Smooth muscle cell (in vitro differentiated cells): ENCODE results near the gene METTL4. TPM values are rescaled to one million over a fixed set of nuclear protein-coding genes. Genes with fewer than 3 reads are reported as not detected.

Experiments
- DNase-seq: peaks from one replicate; lab custom pipeline; 2025; ENCODE audit not compliant: unreplicated experiment; lab: John Stamatoyannopoulos, UW
- H2AFZ ChIP-seq: fragments of 200-600 bp; sonication (generic); 2 replicates; pipeline ENCODE4 v1.6.0; 2016; ENCODE audit warnings: antibody characterized with exemption, low read depth, mild to moderate bottlenecking
- H3F3A ChIP-seq: fragments of 200-600 bp; sonication (generic); 2 replicates; pipeline ENCODE4 v1.6.0; 2017; ENCODE audit warnings: antibody characterized with exemption, low read depth
- H3K27ac ChIP-seq: fragments of 200-600 bp; sonication (generic); 2 replicates; pipeline ENCODE4 v1.5.1; 2016; ENCODE audit warnings: low read depth, mild to moderate bottlenecking
- H3K27me3 ChIP-seq: fragments of 200-600 bp; sonication (generic); 2 replicates; pipeline ENCODE4 v1.6.1; 2016; ENCODE audit warnings: low read depth, mild to moderate bottlenecking
- H3K36me3 ChIP-seq: fragments of 200-600 bp; sonication (generic); 2 replicates; pipeline ENCODE4 v1.5.1; 2016; ENCODE audit warnings: low read depth
- H3K4me1 ChIP-seq: fragments of 200-600 bp; sonication (generic); 2 replicates; pipeline ENCODE4 v1.5.1; 2016; ENCODE audit warnings: low read depth
- H3K4me2 ChIP-seq: fragments of 200-600 bp; sonication (generic); 2 replicates; pipeline ENCODE4 v1.6.0; 2016; ENCODE audit warnings: mild to moderate bottlenecking
- H3K4me3 ChIP-seq: fragments of 200-600 bp; sonication (generic); 2 replicates; pipeline ENCODE4 v1.5.1; 2016; ENCODE audit warnings: mild to moderate bottlenecking
- H3K79me2 ChIP-seq: fragments of 200-600 bp; sonication (generic); 2 replicates; pipeline ENCODE4 v1.6.0; 2016; ENCODE audit warnings: low read depth, mild to moderate bottlenecking
- H3K9ac ChIP-seq: fragments of 200-600 bp; sonication (generic); 2 replicates; pipeline ENCODE4 v1.6.0; 2016; ENCODE audit warnings: low read depth
- H3K9me3 ChIP-seq: fragments of 200-600 bp; sonication (generic); replicated peaks from 2 replicates; pipeline ENCODE4 v1.5.1; 2016; ENCODE audit warnings: low read depth
- H4K20me1 ChIP-seq: fragments of 200-600 bp; sonication (generic); 2 replicates; pipeline ENCODE4 v1.6.0; 2016; ENCODE audit warnings: low read depth
- WGBS: methylation state at CpG from one replicate; pipeline ENCODE4 v1.1.7; 2016; ENCODE audit warnings: low lambda C conversion rate; 5-methylcytosine and 5-hydroxymethylcytosine counted together
- polyA plus RNA-seq: library from polyadenylated mRNA; unstranded; fragments of >200 nt; fragmentation: Nextera tagmentation; extraction: Ambion mirVana; gene quantifications from 2 replicates; pipeline ENCODE4 v1.2.1, GENCODE V29; 2016
- total RNA-seq: library from RNA; depleted of rRNA; stranded (reverse); fragments of >200 nt; gene quantifications from 2 replicates; pipeline ENCODE4 v1.2.3, GENCODE V29; 2014
- TF ChIP-seq, protein P1 (sequence below): fragments of 200-600 bp; sonication (generic); IDR thresholded peaks from 2 replicates; pipeline ENCODE4 v1.5.1; 2017; ENCODE audit warnings: borderline replicate concordance, mild to moderate bottlenecking, antibody characterized with exemption; ENCODE audit not compliant: insufficient read depth, poor library complexity, severe bottlenecking

The METTL4 gene
- total and polyA plus RNA-seq, 2 experiments from 2014 or later = 8.2 to 27.7 TPM

DNA sequence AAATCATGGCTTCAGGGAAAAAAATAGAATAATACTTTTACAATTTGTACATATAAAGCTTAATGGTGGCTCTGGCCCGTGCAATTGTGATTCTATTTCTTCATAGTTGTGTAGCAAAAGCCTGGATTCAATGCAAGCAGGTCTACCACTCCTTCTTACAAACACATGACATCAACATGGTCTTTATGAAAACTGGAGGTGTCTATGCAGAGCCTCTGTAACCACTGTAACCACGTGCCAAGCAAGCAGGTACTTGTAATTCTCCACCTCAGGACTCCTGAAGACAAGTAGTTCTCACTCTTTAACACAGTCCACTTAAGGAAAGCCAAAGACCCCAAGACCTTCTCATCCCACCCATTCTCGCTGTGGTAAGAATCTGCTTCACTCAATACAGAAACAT, 62.6 kb downstream of the METTL4 start:
- Histone ChIP-seq H3K27ac (no peak overlapping the region), H4K20me1 (no peaks in the 10 kb centered on the region), H3K9me3 (no peaks in the 10 kb centered on the region), H3K36me3 (no peaks in the 10 kb centered on the region), H2AFZ (no peak overlapping the region), H3K4me1 (no peaks in the 10 kb centered on the region), H3K79me2 (no peaks in the 10 kb centered on the region), H3K9ac (no peak overlapping the region), H3K4me3 (no peak overlapping the region), H3K4me2 (no peak overlapping the region), H3K27me3 (no peaks in the 10 kb centered on the region), H3F3A (no peaks in the 10 kb centered on the region)
- TF ChIP-seq, protein P1, sequence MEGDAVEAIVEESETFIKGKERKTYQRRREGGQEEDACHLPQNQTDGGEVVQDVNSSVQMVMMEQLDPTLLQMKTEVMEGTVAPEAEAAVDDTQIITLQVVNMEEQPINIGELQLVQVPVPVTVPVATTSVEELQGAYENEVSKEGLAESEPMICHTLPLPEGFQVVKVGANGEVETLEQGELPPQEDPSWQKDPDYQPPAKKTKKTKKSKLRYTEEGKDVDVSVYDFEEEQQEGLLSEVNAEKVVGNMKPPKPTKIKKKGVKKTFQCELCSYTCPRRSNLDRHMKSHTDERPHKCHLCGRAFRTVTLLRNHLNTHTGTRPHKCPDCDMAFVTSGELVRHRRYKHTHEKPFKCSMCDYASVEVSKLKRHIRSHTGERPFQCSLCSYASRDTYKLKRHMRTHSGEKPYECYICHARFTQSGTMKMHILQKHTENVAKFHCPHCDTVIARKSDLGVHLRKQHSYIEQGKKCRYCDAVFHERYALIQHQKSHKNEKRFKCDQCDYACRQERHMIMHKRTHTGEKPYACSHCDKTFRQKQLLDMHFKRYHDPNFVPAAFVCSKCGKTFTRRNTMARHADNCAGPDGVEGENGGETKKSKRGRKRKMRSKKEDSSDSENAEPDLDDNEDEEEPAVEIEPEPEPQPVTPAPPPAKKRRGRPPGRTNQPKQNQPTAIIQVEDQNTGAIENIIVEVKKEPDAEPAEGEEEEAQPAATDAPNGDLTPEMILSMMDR = no peak
- 84% methylated on average over 3 of the region's 3 CpGs for WGBS
- DNase-seq = no peak

DNA sequence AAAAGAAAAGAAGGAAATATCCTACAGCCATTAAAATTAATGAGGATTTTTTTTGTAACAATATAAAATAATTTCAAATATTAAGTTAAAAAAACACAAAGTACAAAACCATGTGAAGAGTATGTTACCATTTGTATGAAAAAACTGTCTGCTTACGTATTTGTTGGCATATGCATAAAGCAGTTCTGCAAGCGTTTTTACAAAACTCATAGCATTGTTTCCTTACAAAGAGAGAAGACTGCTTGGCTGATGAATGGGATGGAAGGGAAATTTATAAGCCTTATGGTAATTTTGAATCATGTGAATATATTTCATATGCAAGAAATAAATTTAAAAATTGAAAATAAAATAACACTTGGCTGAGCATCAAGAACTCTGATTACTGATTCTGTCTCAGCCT, 63.1 kb downstream of the METTL4 start:
- TF ChIP-seq, protein P1 = no peak
- no peaks in the 10 kb centered on the region for H3F3A ChIP-seq
- H3K4me1 ChIP-seq = no peaks in the 10 kb centered on the region

DNA sequence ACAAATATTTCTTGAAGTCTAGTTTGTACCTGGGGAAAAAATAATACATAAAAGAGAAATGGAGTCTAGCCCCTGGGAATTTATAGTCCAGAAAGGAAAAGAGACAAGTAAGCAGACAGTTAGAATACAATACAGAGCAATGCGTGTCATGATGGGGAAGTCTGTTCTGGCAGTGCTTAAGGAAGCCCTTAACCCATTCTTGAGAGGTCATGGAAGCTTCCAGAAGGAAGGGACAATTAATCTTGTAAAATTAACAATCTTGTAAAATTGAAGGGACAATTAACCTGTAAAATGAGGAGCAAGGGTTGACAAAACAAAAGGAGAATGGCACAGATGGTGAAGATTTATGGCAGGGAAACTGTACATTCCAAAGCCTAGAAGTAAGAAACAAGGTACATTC, 66.7 kb downstream of the METTL4 start:
- Histone ChIP-seq H3K27me3 (no peaks in the 10 kb centered on the region), H3K4me2 (no peak overlapping the region), H3F3A (no peaks in the 10 kb centered on the region), H4K20me1 (no peaks in the 10 kb centered on the region), H3K9ac (no peak overlapping the region), H3K36me3 (no peaks in the 10 kb centered on the region), H2AFZ (no peak overlapping the region), H3K79me2 (no peaks in the 10 kb centered on the region), H3K27ac (no peak overlapping the region), H3K4me1 (no peaks in the 10 kb centered on the region), H3K9me3 (no peaks in the 10 kb centered on the region), H3K4me3 (no peak overlapping the region)
- TF ChIP-seq, protein P1 = no peak
- no peak for DNase-seq
- 91% methylated on average over 1 of the region's 1 CpG for WGBS

More for the DNA sequence above, 63.1 kb downstream of the METTL4 start:
- no peak overlapping the region for H3K4me3 ChIP-seq
- no peaks in the 10 kb centered on the region for H3K27me3 ChIP-seq
- H4K20me1 ChIP-seq = no peaks in the 10 kb centered on the region
- H3K9ac ChIP-seq = no peak overlapping the region
- no peak overlapping the region for H3K4me2 ChIP-seq
- H3K9me3 ChIP-seq = no peaks in the 10 kb centered on the region
- no peak overlapping the region for H3K27ac ChIP-seq
- DNase-seq = no peak
- WGBS = 97% methylated on average over 2 of the region's 2 CpGs
- no peaks in the 10 kb centered on the region for H3K79me2 ChIP-seq
- H2AFZ ChIP-seq = no peak overlapping the region
- H3K36me3 ChIP-seq = no peaks in the 10 kb centered on the region

DNA sequence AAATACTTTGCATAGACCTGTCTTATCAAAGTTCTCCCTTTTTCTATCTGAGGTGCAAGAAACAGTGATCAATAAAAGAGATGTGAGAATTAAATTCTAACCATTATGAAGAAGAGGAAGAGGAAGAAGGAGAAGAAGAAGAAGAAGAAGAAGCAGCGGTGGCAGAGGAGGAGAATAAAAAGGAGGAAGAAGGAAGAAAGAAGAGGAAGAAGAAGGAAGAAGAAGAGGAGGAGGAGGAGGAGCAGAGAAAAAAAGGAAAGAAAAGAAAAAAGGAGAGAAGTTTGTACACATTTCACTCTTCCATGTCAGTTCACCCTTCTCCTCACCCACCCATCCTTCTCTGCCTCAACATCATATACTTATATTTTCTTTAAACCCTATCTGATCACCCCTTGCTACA, 68.4 kb downstream of the METTL4 start:
- Histone ChIP-seq H3K4me1 (no peaks in the 10 kb centered on the region), H3F3A (no peaks in the 10 kb centered on the region), H3K4me2 (no peak overlapping the region), H3K27ac (no peak overlapping the region), H3K9me3 (no peaks in the 10 kb centered on the region), H2AFZ (no peak overlapping the region), H3K79me2 (no peaks in the 10 kb centered on the region), H3K4me3 (no peak overlapping the region), H4K20me1 (no peaks in the 10 kb centered on the region), H3K36me3 (no peaks in the 10 kb centered on the region), H3K9ac (no peak overlapping the region), H3K27me3 (no peaks in the 10 kb centered on the region)
- 88% methylated on average over 1 of the region's 1 CpG for WGBS
- TF ChIP-seq, protein P1 = no peak
- DNase-seq = no peak
